Measurements from ENCODE around the gene ITFG2. TPM values are rescaled to one million over a fixed set of nuclear protein-coding genes. Genes with fewer than 3 reads are reported as not detected.
A peak's percentile ranks its signal among the peaks of the same experiment; 100 is the strongest.

Gene ITFG2
- total and polyA plus RNA-seq, 9 of the 15 experiments (the other 6 are each of a cell fraction or from before 2014, with no cell fraction given) = 15.0 to 22.8 (median 19.4) TPM

DNA sequence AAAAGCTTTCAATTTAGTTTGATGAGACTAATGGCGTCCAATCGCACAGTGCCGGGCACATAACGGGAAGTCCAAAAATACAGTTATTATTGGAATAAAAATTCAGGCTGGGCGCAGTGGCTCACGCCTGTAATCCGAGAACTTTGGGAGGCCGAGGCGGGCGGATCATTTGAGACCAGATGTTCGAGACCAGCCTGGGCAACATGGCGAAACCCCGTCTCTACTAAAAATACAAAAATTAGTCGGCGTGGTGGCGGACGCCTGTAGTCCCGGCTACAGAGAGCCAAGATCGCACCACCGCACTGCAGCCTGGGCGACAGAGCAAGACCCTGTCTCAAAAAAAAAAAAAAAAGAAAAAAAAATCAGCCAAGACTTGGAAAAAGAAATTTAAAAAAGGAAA, 18.9 kb upstream of the ITFG2 start:
- ChIA-PET POLR2A (no interaction called here), CTCF (ENCODE audit: low intra/inter-chr PET ratio) (no interaction called here)
- 95% methylated on average over 6 of the region's 21 CpGs for WGBS (ENCODE audit: insufficient coverage, low coverage, missing lambda C conversion rate)
- in situ Hi-C loops (cut with MboI) = no loop called here
- H3K27ac ChIP-seq (ENCODE audit: extremely low read depth, low read depth, low read length) = 0 out of 3 replicates have a peak overlapping the region, but pooled peaks have one; percentile 59
- ATAC-seq (no peak), DNase-seq (ENCODE audit: extremely low read depth in 1 of 4, low spot score in 3 of 4) (no peak), FAIRE-seq (no peak)
- no peaks in the 10 kb centered on the region for H3K9me3 ChIP-seq (replicated peaks; ENCODE audit: control insufficient read depth, insufficient read depth, low read depth, low read length)
- H3K4me3 ChIP-seq = no peak overlapping the region
- peaks cover 20% of the 10 kb centered on the region; the same call in 1 of the 2 replicates for H4K20me1 ChIP-seq (replicated peaks; ENCODE audit: control insufficient read depth, insufficient read depth, low read length)
- peaks cover 27% of the 10 kb centered on the region for H3K36me3 ChIP-seq (ENCODE audit: control insufficient read depth, insufficient read depth, low read length)
- H3K79me2 ChIP-seq (ENCODE audit: control insufficient read depth, insufficient read depth, low read length) = peaks cover 37% of the 10 kb centered on the region
- no peak overlapping the region for H3K4me2 ChIP-seq (ENCODE audit: insufficient read depth, low read length)
- peak overlapping the region; percentile 85; the same call in 1 of the 2 replicates for H2AFZ ChIP-seq (ENCODE audit: low read depth, low read length)
- peaks cover 18 to 38% of the 10 kb centered on the region in 2 experiments; a peak in 4 of 5 replicates for H3K4me1 ChIP-seq (replicated peaks in 1 of 2; ENCODE audit: control insufficient read depth in 2 of 2, insufficient read depth in 2 of 2, low read length in 2 of 2)
- H3K9me1 ChIP-seq (ENCODE audit: control insufficient read depth, insufficient read depth, low read length) = no peaks in the 10 kb centered on the region
- no peaks in the 10 kb centered on the region for H3K27me3 ChIP-seq (ENCODE audit: control insufficient read depth in 2 of 2, insufficient read depth in 2 of 2, low read length in 2 of 2)
- no TSS peak for BruUV-seq (replicated peaks)
- no peak overlapping the region for H3K9ac ChIP-seq (ENCODE audit: insufficient read depth in 1 of 2, low read depth in 2 of 2, low read length in 2 of 2)
- intact Hi-C loops (cut with micrococcal nuclease) = no loop called here
- TF ChIP-seq OTX1 (CRISPR knock-in tag; IDR thresholded peaks at IDR 0.05) = no peak
- TF ChIP-seq SIX5 (IDR thresholded peaks at IDR 0.05; ENCODE audit: borderline replicate concordance in 1 of 2, insufficient read depth in 1 of 2, low read depth in 1 of 2, low read length in 2 of 2) = no peak
- no peak for TF ChIP-seq NONO (IDR thresholded peaks at IDR 0.05; ENCODE audit: low read depth in 2 of 2, low read length in 1 of 2)
- TF ChIP-seq, protein P1, sequence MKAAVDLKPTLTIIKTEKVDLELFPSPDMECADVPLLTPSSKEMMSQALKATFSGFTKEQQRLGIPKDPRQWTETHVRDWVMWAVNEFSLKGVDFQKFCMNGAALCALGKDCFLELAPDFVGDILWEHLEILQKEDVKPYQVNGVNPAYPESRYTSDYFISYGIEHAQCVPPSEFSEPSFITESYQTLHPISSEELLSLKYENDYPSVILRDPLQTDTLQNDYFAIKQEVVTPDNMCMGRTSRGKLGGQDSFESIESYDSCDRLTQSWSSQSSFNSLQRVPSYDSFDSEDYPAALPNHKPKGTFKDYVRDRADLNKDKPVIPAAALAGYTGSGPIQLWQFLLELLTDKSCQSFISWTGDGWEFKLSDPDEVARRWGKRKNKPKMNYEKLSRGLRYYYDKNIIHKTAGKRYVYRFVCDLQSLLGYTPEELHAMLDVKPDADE (conservative IDR thresholded peaks at IDR 0.05; ENCODE audit: control insufficient read depth, low read depth, low read length) = no peak
- TF ChIP-seq ZNF134 (CRISPR knock-in tag; conservative IDR thresholded peaks at IDR 0.05) = no peak
- TF ChIP-seq ZNF589 (CRISPR knock-in tag; IDR thresholded peaks at IDR 0.05; ENCODE audit: low read depth) = no peak
- TF ChIP-seq MAFF (IDR thresholded peaks at IDR 0.05; ENCODE audit: low read length) = no peak
- no peak for TF ChIP-seq ZNF445 (CRISPR knock-in tag; IDR thresholded peaks at IDR 0.05; ENCODE audit: low read depth)
- TF ChIP-seq HMGXB4 (CRISPR knock-in tag; IDR thresholded peaks at IDR 0.05) = no peak
- no peak for TF ChIP-seq HLTF (IDR thresholded peaks at IDR 0.05)
- no peak for TF ChIP-seq SMARCC2 (IDR thresholded peaks at IDR 0.05; ENCODE audit: low read depth)
- TF ChIP-seq MTA2 (IDR thresholded peaks at IDR 0.05; ENCODE audit: low read depth) = no peak
- TF ChIP-seq, protein P2, sequence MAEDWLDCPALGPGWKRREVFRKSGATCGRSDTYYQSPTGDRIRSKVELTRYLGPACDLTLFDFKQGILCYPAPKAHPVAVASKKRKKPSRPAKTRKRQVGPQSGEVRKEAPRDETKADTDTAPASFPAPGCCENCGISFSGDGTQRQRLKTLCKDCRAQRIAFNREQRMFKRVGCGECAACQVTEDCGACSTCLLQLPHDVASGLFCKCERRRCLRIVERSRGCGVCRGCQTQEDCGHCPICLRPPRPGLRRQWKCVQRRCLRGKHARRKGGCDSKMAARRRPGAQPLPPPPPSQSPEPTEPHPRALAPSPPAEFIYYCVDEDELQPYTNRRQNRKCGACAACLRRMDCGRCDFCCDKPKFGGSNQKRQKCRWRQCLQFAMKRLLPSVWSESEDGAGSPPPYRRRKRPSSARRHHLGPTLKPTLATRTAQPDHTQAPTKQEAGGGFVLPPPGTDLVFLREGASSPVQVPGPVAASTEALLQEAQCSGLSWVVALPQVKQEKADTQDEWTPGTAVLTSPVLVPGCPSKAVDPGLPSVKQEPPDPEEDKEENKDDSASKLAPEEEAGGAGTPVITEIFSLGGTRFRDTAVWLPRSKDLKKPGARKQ (CRISPR knock-in tag; IDR thresholded peaks at IDR 0.05) = no peak
- no peak for TF ChIP-seq PRMT5 (CRISPR knock-in tag; IDR thresholded peaks at IDR 0.05)
- TF ChIP-seq NRF1 (conservative IDR thresholded peaks at IDR 0.05 in 1 of 2, IDR thresholded peaks at IDR 0.05 in 1 of 2) = no peak
- no peak for TF ChIP-seq ELF4 (CRISPR knock-in tag; IDR thresholded peaks at IDR 0.05)
- TF ChIP-seq SNRNP70 (optimal IDR thresholded peaks at IDR 0.05; ENCODE audit: low read depth, low read length) = no peak
- TF ChIP-seq JUNB (CRISPR knock-in tag; conservative IDR thresholded peaks at IDR 0.05) = no peak
- no peak for TF ChIP-seq ZBTB34 (CRISPR knock-in tag; IDR thresholded peaks at IDR 0.05)

All from K562 (cell line).